B cell (primary cell): ENCODE results near the gene BCKDHA. TPM values are rescaled to one million over a fixed set of nuclear protein-coding genes. Genes with fewer than 3 reads are reported as not detected.

ENCODE experiments used
- ATAC-seq: fragments of 200-7000 bp; cut with Tn5 transposase; one replicate; pipeline ENCODE4 v1.10.0; 2021; ENCODE audit warnings: low read depth, mild to moderate bottlenecking, moderate number of reproducible peaks, moderate library complexity
- CTCF ChIA-PET: fragments of 350-600 bp; sonication (Branson Sonifier 250); formaldehyde crosslinking; loops from one replicate; lab custom pipeline; 2021; ENCODE audit warnings: antibody characterized with exemption, inconsistent platforms; lab: Charles Lee
- POLR2A ChIA-PET: fragments of 350-600 bp; sonication (Branson Sonifier 250); formaldehyde crosslinking; loops from one replicate; lab custom pipeline; 2021; ENCODE audit warnings: antibody characterized with exemption; lab: Charles Lee
- DNase-seq: peaks from one replicate; pipeline ENCODE4 v3.0.0; 2013
- H2AFZ ChIP-seq: 2 replicates; pipeline ENCODE4 v1.6.1; 2012; ENCODE audit warnings: mild to moderate bottlenecking, low read depth, low read length; ENCODE audit not compliant: insufficient read depth, poor library complexity, severe bottlenecking
- H3K27ac ChIP-seq, 2 donors: 1 replicate in 1 of 2; 2 replicates in 1 of 2; pipeline ENCODE4 v1.5.1; 2012 to 2013; ENCODE audit warnings: low read length in 2 of 2, mild to moderate bottlenecking in 2 of 2, moderate library complexity in 1 of 2
- H3K27me3 ChIP-seq, 4 experiments: fragments of 200-600 bp in 1 of 4; sonication (generic) in 1 of 4; replicated peaks in 1 of 4; 1 replicate in 2 of 4; 2 replicates in 2 of 4; pipeline versions ENCODE4 v1.6.1 to v1.7.0; 2013 to 2016; ENCODE audit warnings: low read length in 3 of 4, mild to moderate bottlenecking in 2 of 4, mixed read lengths in 1 of 4, moderate library complexity in 1 of 4; ENCODE audit not compliant: insufficient read depth in 4 of 4, control insufficient read depth in 3 of 4; ENCODE audit errors: control extremely low read depth in 1 of 4
- H3K36me3 ChIP-seq, 2 experiments: replicated peaks in 1 of 2; 1 replicate in 1 of 2; 2 replicates in 1 of 2; pipeline versions ENCODE4 v1.6.1 to v1.7.1; 2013; ENCODE audit warnings: low read length in 1 of 2; ENCODE audit not compliant: insufficient read depth in 2 of 2, control insufficient read depth in 1 of 2; ENCODE audit errors: control extremely low read depth in 1 of 2, extremely low read depth in 1 of 2
- H3K4me1 ChIP-seq, 2 donors: fragments of 200-600 bp in 1 of 2; sonication (generic) in 1 of 2; 1 replicate in 1 of 2; 2 replicates in 1 of 2; pipeline versions ENCODE4 v1.5.1 to v1.6.1; 2013 to 2017; ENCODE audit warnings: low read length in 2 of 2; ENCODE audit not compliant: control insufficient read depth in 2 of 2, insufficient read depth in 2 of 2
- H3K4me2 ChIP-seq: replicated peaks from 2 replicates; pipeline ENCODE3; 2012; ENCODE audit warnings: mild to moderate bottlenecking, low read depth, low read length; ENCODE audit not compliant: poor library complexity, severe bottlenecking
- H3K4me3 ChIP-seq, 5 experiments: fragments of 200-600 bp in 1 of 5; sonication (generic) in 1 of 5; 1 replicate in 3 of 5; 2 replicates in 2 of 5; pipeline versions ENCODE4 v1.5.1 to v1.7.0; 2011 to 2016; ENCODE audit warnings: low read length in 4 of 5, mild to moderate bottlenecking in 4 of 5, low read depth in 2 of 5, control low read depth in 1 of 5, moderate library complexity in 1 of 5; ENCODE audit not compliant: insufficient read depth in 1 of 5; ENCODE audit errors: control extremely low read depth in 1 of 5, extremely low read depth in 1 of 5
- H3K79me2 ChIP-seq: fragments of 200-600 bp; sonication (generic); one replicate; pipeline ENCODE4 v1.6.0; 2016; ENCODE audit warnings: low read length; ENCODE audit not compliant: control insufficient read depth, insufficient read depth
- H3K9ac ChIP-seq: fragments of 200-600 bp; sonication (generic); 2 replicates; pipeline ENCODE4 v1.6.1; 2017; ENCODE audit warnings: mild to moderate bottlenecking, low read length, moderate library complexity
- H3K9me3 ChIP-seq, 3 donors: one replicate each; pipeline versions ENCODE4 v1.6.1 to v1.7.1; 2013; ENCODE audit warnings: low read length in 2 of 3; ENCODE audit not compliant: control insufficient read depth in 2 of 3, insufficient read depth in 1 of 3; ENCODE audit errors: control extremely low read depth in 1 of 3
- H4K20me1 ChIP-seq: 2 replicates; pipeline ENCODE4 v1.6.0; 2012; ENCODE audit warnings: mild to moderate bottlenecking, low read length; ENCODE audit not compliant: insufficient read depth, control insufficient read depth, poor library complexity, severe bottlenecking
- H3K27ac Mint-ChIP-seq: one replicate; pipeline ENCODE4 v1.8.0; 2021; ENCODE audit warnings: mixed read lengths
- H3K27me3 Mint-ChIP-seq: one replicate; pipeline ENCODE4 v1.8.0; 2021; ENCODE audit warnings: mixed read lengths
- H3K4me1 Mint-ChIP-seq: one replicate; pipeline ENCODE4 v1.8.0; 2021; ENCODE audit warnings: mixed read lengths
- H3K4me3 Mint-ChIP-seq: one replicate; pipeline ENCODE4 v1.8.0; 2021; ENCODE audit warnings: mixed read lengths
- H3K9me3 Mint-ChIP-seq: one replicate; pipeline ENCODE4 v1.8.0; 2022; ENCODE audit warnings: mixed read lengths; ENCODE audit not compliant: insufficient read depth
- CTCF ChIP-seq: fragments of 200-600 bp; IDR thresholded peaks from one replicate; pipeline ENCODE4 v1.8.0; 2022; ENCODE audit warnings: antibody characterized with exemption, mild to moderate bottlenecking
- EZH2 ChIP-seq: IDR thresholded peaks from 2 replicates; pipeline ENCODE4 v1.6.1; 2012; ENCODE audit warnings: borderline replicate concordance, low read depth, mild to moderate bottlenecking, moderate library complexity, low read length; ENCODE audit not compliant: insufficient read depth, poor library complexity, severe bottlenecking
- WGBS: methylation state at CpG from one replicate; pipeline ENCODE4 v1.1.5; 2013; ENCODE audit warnings: missing lambda C conversion rate; ENCODE audit not compliant: insufficient coverage; 5-methylcytosine and 5-hydroxymethylcytosine counted together
- intact Hi-C: fragments of 100-400 bp; cut with micrococcal nuclease; formaldehyde crosslinking; loops from one replicate; pipeline ENCODE4 v1.10.0; 2022
- polyA plus RNA-seq: library from polyadenylated mRNA; depleted of rRNA; stranded (reverse); fragments of >200 nt; gene quantifications from 2 replicates; pipeline ENCODE4 v1.2.3, GENCODE V29; 2012
- total RNA-seq, 2 donors: library from RNA; stranded (reverse); fragments of 120-200 nt in 1 of 2; gene quantifications; 1 replicate in 1 of 2; 2 replicates in 1 of 2; pipeline versions ENCODE4 v1.2.3 to v1.2.4, GENCODE V29; 2013 to 2022

BCKDHA gene
- total and polyA plus RNA-seq, 2 donors (not counting 1 experiment from before 2014, with no cell fraction given), result 20.6 to 39.7 TPM

DNA sequence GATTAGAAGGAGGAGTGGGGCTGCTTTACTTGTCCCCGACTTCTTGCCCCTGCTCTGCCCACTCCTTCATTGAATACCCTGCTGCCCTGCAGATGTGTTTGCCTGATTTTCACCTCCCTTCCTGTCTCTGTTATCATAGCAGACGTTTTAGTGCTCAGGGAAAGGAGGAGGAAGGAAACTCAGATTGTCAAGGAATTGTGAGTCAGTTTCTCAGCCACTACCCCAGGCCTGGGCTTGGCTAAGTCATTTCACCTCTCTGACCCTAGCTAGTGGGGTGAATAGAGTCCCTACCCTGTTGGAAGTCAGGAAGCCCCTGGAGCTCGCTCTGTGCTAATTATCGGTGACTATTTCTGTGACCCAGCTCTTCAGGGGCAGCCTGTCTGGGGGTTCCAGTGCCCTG lies 3.9 kb downstream of the BCKDHA start:
- Histone ChIP-seq H3K36me3 (peaks cover 0 to 15% of the 10 kb centered on the region in 2 experiments), H3K27ac (no peak overlapping the region), H3K79me2 (peaks cover 61% of the 10 kb centered on the region), H3K4me2 (no peak overlapping the region), H2AFZ (no peak overlapping the region), H4K20me1 (peaks cover 10% of the 10 kb centered on the region), H3K9ac (no peak overlapping the region), H3K9me3 (no peaks in the 10 kb centered on the region), H3K4me1 (peaks cover 12 to 17% of the 10 kb centered on the region in 2 donors), H3K4me3 (no peak overlapping the region), H3K27me3 (no peaks in the 10 kb centered on the region)
- Mint-ChIP-seq H3K4me1 (peaks cover 36% of the 10 kb centered on the region), H3K27me3 (no peaks in the 10 kb centered on the region), H3K27ac (no peak overlapping the region), H3K9me3 (no peaks in the 10 kb centered on the region), H3K4me3 (no peak overlapping the region)
- 80% methylated on average over 2 of the region's 4 CpGs for WGBS
- no peak for TF ChIP-seq EZH2
- no peak for TF ChIP-seq CTCF
- ChIA-PET CTCF (no interaction called here), POLR2A (no interaction called here)
- no peak for DNase-seq
- intact Hi-C loops, result no loop called here
- ATAC-seq, result no peak

GRCh38 chr19:41402010-41402409 lies 4.4 kb downstream of the BCKDHA start:
- H3K27ac Mint-ChIP-seq, result no peak overlapping the region

More at GRCh38 chr19:41402010-41402409, 4.4 kb downstream of the BCKDHA start:
- WGBS, result 100% methylated on average over 1 of the region's 3 CpGs
- Mint-ChIP-seq H3K9me3 (no peaks in the 10 kb centered on the region), H3K27me3 (no peaks in the 10 kb centered on the region), H3K4me3 (no peak overlapping the region), H3K4me1 (peaks cover 33% of the 10 kb centered on the region)
- Histone ChIP-seq H3K27ac (no peak overlapping the region), H3K9me3 (no peaks in the 10 kb centered on the region), H3K4me2 (no peak overlapping the region), H3K4me1 (peaks cover 11 to 13% of the 10 kb centered on the region in 2 donors), H3K4me3 (no peak overlapping the region), H3K27me3 (no peaks in the 10 kb centered on the region), H3K9ac (no peak overlapping the region), H2AFZ (no peak overlapping the region), H3K36me3 (peaks cover 0 to 15% of the 10 kb centered on the region in 2 experiments), H4K20me1 (peaks cover 10% of the 10 kb centered on the region), H3K79me2 (peaks cover 57% of the 10 kb centered on the region)
- ChIA-PET POLR2A (no interaction called here), CTCF (no interaction called here)
- DNase-seq, result no peak
- intact Hi-C loops, result no loop called here
- TF ChIP-seq EZH2, result no peak
- no peak for ATAC-seq
